HepG2 (cell line): Measurements from ENCODE around the gene RBP5. TPM values are rescaled to one million over a fixed set of nuclear protein-coding genes. Genes with fewer than 3 reads are reported as not detected.

Experiments used
- CEBPZ ChIP-seq: IDR thresholded peaks from 2 replicates; pipeline ENCODE4 v1.6.1; 2012; ENCODE audit warnings: low read length, improper control_type of control experiment
- CENPX ChIP-seq: sonication (generic); formaldehyde crosslinking; IDR thresholded peaks from 2 replicates; pipeline ENCODE4 v1.9.0; 2021; ENCODE audit warnings: mild to moderate bottlenecking, missing genetic modification reagents, moderate library complexity
- DNMT1 ChIP-seq: sonication (generic); formaldehyde crosslinking; IDR thresholded peaks from 2 replicates; pipeline ENCODE4 v1.5.1; 2020; ENCODE audit warnings: mild to moderate bottlenecking, missing genetic modification reagents
- FLYWCH1 ChIP-seq: sonication (generic); formaldehyde crosslinking; IDR thresholded peaks from 2 replicates; pipeline ENCODE4 v1.8.1; 2023; ENCODE audit warnings: mild to moderate bottlenecking, missing genetic modification reagents
- HCFC1 ChIP-seq: fragments of 150-350 bp; IDR thresholded peaks from 2 replicates; pipeline ENCODE4 v1.6.1; 2014; ENCODE audit warnings: low read depth, low read length
- HMGA1 ChIP-seq: sonication (generic); formaldehyde crosslinking; conservative IDR thresholded peaks from 2 replicates; pipeline ENCODE4 v1.4.0; 2020; ENCODE audit warnings: missing genetic modification reagents
- IKZF4 ChIP-seq: sonication (generic); formaldehyde crosslinking; IDR thresholded peaks from 2 replicates; pipeline ENCODE4 v1.5.1; 2020; ENCODE audit warnings: borderline replicate concordance, mild to moderate bottlenecking, low read depth, missing genetic modification reagents; ENCODE audit errors: not compliant biosample characterization
- IRF9 ChIP-seq: sonication (generic); formaldehyde crosslinking; IDR thresholded peaks from 2 replicates; pipeline ENCODE4 v1.8.0; 2022; ENCODE audit warnings: missing genetic modification reagents, mild to moderate bottlenecking, borderline replicate concordance
- KAT8 ChIP-seq: IDR thresholded peaks from 2 replicates; pipeline ENCODE4 v1.6.1; 2016; ENCODE audit warnings: missing genetic modification reagents, missing compliant biosample characterization
- MLX ChIP-seq: IDR thresholded peaks from 2 replicates; pipeline ENCODE4 v1.6.1; 2016
- ONECUT2 ChIP-seq: sonication (generic); formaldehyde crosslinking; IDR thresholded peaks from 2 replicates; pipeline ENCODE4 v1.4.0; 2020; ENCODE audit warnings: missing genetic modification reagents
- RELA ChIP-seq: sonication (generic); formaldehyde crosslinking; IDR thresholded peaks from 2 replicates; pipeline ENCODE4 v1.4.0; 2020; ENCODE audit warnings: missing genetic modification reagents
- TAF15 ChIP-seq: fragments of 200-400 bp; formaldehyde crosslinking; IDR thresholded peaks from one replicate; pipeline ENCODE4 v1.6.1; 2018; ENCODE audit warnings: mild to moderate bottlenecking, low read depth, low read length; ENCODE audit not compliant: poor library complexity, severe bottlenecking
- TRIM22 ChIP-seq: fragments of 450-650 bp; IDR thresholded peaks from 2 replicates; pipeline ENCODE4 v1.6.1; 2017
- ZNF232 ChIP-seq: sonication (generic); formaldehyde crosslinking; IDR thresholded peaks from 2 replicates; pipeline ENCODE4 v1.4.0; 2020; ENCODE audit warnings: missing genetic modification reagents, borderline replicate concordance
- ZNF281 ChIP-seq: sonication (generic); formaldehyde crosslinking; IDR thresholded peaks from 2 replicates; pipeline ENCODE4 v1.4.0; 2020; ENCODE audit warnings: missing genetic modification reagents, borderline replicate concordance
- ZNF644 ChIP-seq: IDR thresholded peaks from 2 replicates; pipeline ENCODE4 v1.6.1; 2016; ENCODE audit warnings: low read depth
- polyA plus RNA-seq, 8 experiments: library from polyadenylated mRNA; depleted of rRNA in 3 of 8; stranded (reverse) in 7 of 8; unstranded in 1 of 8; fragments of >200 nt; fragmentation: Illumina TruSeq in 4 of 8; extraction: Trizol in 4 of 8; gene quantifications; 2 replicates each; pipeline versions ENCODE4 v1.2.1 to v1.2.3, GENCODE V29; 2011 to 2016; ENCODE audit warnings: low read depth in 4 of 8, missing spikeins in 1 of 8, mixed read lengths in 1 of 8; ENCODE audit not compliant: insufficient read depth in 1 of 8
- total RNA-seq, 5 experiments: library from RNA; depleted of rRNA; stranded (reverse); fragments of >200 nt; fragmentation: Illumina TruSeq; extraction: Trizol; gene quantifications; 2 replicates each; pipeline ENCODE4 v1.2.3, GENCODE V29; 2016; ENCODE audit warnings: low read depth in 1 of 5

The RBP5 gene
- total and polyA plus RNA-seq, 2 of the 13 experiments (the other 11 are each of a cell fraction or from before 2014, with no cell fraction given): 13.8 to 19.8 TPM

GRCh38 chr12:7108003-7108795, 20.5 kb downstream of the RBP5 start (continued):
- TF ChIP-seq ZNF281: peak; percentile 91
- TF ChIP-seq FLYWCH1 (CRISPR knock-in tag): no peak
- no peak for TF ChIP-seq TRIM22
- TF ChIP-seq RELA (CRISPR knock-in tag): no peak
- TF ChIP-seq TAF15: no peak
- no peak for TF ChIP-seq ZNF644 (CRISPR knock-in tag)
- no peak for TF ChIP-seq HCFC1
- TF ChIP-seq ZNF232 (CRISPR knock-in tag): no peak
- no peak for TF ChIP-seq HMGA1 (CRISPR knock-in tag)
- no peak for TF ChIP-seq CEBPZ
- TF ChIP-seq ONECUT2 (CRISPR knock-in tag): no peak
- TF ChIP-seq IRF9: no peak; the same call in 1 of the 2 replicates
- no peak for TF ChIP-seq MLX (CRISPR knock-in tag)
- peak; percentile 62; the same call in 1 of the 2 replicates for TF ChIP-seq KAT8 (CRISPR knock-in tag)
- no peak; the same call in 1 of the 2 replicates for TF ChIP-seq DNMT1 (CRISPR knock-in tag)
- TF ChIP-seq IKZF4 (CRISPR knock-in tag): no peak
- TF ChIP-seq CENPX (CRISPR knock-in tag): no peak
